Epithelial cell of proximal tubule (primary cell): Measurements from ENCODE around the gene NOP14. TPM values are rescaled to one million over a fixed set of nuclear protein-coding genes. Genes with fewer than 3 reads are reported as not detected.

Experiments
- DNase-seq: peaks from one replicate; pipeline ENCODE4 v3.0.0-alpha.2; 2011; ENCODE audit warnings: low read depth
- H3K4me3 ChIP-seq: 2 replicates; pipeline ENCODE4 v1.5.1; 2011; ENCODE audit warnings: low read depth, mild to moderate bottlenecking, low read length
- total RNA-seq: library from RNA; depleted of rRNA; stranded (reverse); fragments of >200 nt; gene quantifications from 2 replicates; pipeline ENCODE4 v1.2.3, GENCODE V29; 2015
- TF ChIP-seq, protein P1 (sequence below): conservative IDR thresholded peaks from 2 replicates; pipeline ENCODE4 v1.5.1; 2012; ENCODE audit warnings: low read depth, mild to moderate bottlenecking, low read length

Gene NOP14
- total RNA-seq, 1 donor from 2014 or later = 26.0 TPM

DNA sequence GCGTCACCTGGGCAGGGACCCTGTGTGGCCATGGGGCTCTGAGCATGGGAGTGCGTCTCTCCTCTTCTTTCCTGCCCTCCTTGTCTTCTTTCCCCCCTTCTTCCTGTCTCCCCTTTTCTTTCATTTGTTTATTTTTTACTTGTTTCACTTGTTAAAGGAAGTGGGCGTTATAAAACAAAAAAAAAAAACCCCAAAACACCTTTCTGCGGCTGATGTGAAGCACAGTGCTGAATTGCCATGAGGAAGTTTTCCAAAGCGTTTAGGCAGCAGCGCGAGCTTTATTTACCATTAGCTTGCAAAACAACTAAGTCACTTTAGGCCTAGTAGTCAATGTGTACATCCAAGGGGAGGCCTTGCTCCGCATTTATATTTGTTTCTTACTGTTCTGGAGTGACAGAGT lies 57.0 kb downstream of the NOP14 start:
- TF ChIP-seq, protein P1, sequence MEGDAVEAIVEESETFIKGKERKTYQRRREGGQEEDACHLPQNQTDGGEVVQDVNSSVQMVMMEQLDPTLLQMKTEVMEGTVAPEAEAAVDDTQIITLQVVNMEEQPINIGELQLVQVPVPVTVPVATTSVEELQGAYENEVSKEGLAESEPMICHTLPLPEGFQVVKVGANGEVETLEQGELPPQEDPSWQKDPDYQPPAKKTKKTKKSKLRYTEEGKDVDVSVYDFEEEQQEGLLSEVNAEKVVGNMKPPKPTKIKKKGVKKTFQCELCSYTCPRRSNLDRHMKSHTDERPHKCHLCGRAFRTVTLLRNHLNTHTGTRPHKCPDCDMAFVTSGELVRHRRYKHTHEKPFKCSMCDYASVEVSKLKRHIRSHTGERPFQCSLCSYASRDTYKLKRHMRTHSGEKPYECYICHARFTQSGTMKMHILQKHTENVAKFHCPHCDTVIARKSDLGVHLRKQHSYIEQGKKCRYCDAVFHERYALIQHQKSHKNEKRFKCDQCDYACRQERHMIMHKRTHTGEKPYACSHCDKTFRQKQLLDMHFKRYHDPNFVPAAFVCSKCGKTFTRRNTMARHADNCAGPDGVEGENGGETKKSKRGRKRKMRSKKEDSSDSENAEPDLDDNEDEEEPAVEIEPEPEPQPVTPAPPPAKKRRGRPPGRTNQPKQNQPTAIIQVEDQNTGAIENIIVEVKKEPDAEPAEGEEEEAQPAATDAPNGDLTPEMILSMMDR = no peak
- DNase-seq = no peak

DNA sequence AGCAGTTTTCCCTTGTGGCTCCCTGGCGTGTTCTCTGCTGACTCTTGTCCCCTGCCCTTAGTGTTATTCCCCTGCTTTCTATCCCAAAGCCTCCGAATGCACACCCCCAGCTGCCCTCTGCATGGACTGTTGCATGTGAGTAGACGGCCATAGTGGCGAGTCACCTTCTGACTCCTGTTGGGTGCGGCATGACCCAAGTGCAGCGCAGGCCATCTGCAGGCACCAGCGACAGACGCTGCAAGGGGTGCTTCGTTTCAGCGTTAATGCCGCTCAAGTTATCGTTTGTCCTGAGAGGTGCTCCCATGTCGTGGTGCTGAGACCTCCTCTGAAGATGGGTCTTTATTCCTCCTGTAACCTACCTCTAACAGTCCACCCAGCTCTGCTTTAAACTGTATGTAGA lies 57.7 kb downstream of the NOP14 start:
- TF ChIP-seq, protein P1 = no peak
- DNase-seq = no peak
- H3K4me3 ChIP-seq = no peak overlapping the region

More for the DNA sequence above, 57.0 kb downstream of the NOP14 start:
- H3K4me3 ChIP-seq = no peak overlapping the region

DNA sequence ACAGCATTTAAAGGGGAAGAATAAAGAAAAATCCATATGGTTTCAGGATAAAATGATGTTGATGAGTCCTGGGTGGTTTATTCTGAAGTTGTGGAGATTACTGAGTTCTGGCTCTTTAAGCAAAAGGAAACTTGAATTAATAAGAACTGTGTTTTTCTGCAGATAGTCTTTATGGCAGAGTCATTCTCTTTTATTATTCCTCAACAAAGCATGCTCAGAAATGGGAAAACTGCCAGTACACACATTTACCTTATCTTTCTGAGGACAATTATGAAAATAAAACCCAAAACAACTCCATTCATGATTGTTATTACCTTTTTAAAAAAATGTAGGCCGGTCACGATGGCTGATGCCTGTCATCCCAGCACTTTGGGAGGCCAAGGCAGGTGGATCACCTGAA lies 61.1 kb downstream of the NOP14 start:
- TF ChIP-seq, protein P1 = no peak
- H3K4me3 ChIP-seq = no peak overlapping the region
- no peak for DNase-seq

DNA sequence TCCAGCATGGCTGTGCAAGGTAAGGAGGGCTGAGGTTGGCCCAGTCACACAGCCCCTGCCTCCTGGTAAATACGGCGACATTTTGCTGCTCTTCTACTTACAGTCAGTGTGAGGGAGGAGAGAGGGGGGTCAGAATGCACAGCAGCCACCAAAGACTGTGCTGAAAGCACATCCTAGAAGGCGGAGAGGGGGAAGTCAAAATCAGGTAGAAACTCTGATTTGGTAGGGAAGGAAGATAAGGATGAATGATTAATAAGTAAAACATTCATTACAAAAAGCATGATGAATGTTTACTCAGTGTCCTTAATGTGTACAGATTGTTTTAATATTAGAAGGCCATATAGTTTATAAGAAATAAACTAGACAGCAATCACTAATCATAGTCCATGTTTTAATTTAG lies 62.0 kb downstream of the NOP14 start:
- TF ChIP-seq, protein P1 = no peak

DNA sequence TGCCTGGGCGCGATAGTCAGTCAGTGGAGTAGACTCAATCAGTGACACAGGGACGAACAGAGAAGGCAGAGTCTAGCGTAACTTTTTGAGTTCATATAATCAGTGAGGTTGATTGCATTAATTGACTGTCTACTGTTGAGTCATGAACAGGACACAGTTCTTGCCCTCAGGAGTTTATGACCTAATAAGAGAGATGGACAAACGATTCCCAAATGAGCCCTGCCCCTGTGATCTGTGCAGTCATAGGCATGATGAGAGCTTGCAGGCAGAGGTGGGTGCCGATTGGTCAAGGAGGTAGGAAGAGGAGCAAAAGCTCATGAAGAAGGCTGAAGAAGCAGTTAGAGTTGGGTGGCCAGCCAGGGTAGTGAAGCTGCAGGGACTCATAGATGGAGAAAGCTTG lies 62.5 kb downstream of the NOP14 start:
- TF ChIP-seq, protein P1 = no peak
- no peak overlapping the region for H3K4me3 ChIP-seq
- DNase-seq = no peak

More for the DNA sequence above, 62.0 kb downstream of the NOP14 start:
- no peak overlapping the region for H3K4me3 ChIP-seq
- no peak for DNase-seq

DNA sequence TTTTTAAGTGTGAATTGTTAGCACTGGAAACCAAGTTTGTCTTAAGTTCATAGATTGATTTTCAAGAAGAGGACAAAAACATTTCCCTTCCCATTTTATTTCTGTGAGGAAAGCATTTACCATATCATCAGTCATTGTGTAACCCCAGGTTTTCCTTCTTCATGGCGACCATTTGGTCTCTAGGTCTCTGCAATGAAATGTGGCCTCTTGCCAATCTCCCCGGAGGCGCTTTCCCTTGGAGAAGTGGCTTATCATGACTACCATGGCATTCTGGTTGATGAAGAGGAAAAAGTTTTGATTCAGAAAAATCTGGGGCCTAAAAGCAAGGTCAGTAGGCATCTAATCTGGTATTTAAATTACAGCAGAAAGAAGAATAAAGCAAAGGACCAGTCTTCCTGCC lies 65.2 kb downstream of the NOP14 start:
- TF ChIP-seq, protein P1 = no peak
- no peak for DNase-seq
- H3K4me3 ChIP-seq = no peak overlapping the region

DNA sequence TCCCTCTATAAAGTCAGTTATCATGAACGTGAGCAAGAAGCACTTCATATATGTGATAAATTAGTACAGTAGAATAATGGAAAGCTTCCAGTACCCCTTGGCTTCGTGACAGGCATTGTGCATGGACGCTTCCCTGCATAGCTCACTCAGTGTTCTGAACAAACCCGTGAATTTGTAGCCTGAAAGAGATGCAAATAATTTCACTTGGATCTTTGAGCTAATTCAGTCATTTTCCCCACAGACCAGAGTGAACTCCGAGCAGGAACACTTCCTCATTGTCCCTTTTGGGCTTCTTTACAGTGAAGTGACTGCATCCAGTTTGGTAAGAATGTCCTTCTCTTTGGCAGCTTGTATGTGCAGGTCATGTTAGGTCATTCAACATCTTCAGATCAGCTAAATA lies 69.4 kb downstream of the NOP14 start:
- TF ChIP-seq, protein P1 = no peak
- no peak overlapping the region for H3K4me3 ChIP-seq
- no peak for DNase-seq
